Prostate gland (tissue), 2 donors: Measurements from ENCODE around the gene MBNL1. TPM values are rescaled to one million over a fixed set of nuclear protein-coding genes. Genes with fewer than 3 reads are reported as not detected.

Experiments
- DNase-seq: peaks from one replicate; pipeline ENCODE4 v3.0.0-alpha.2; 2019; ENCODE audit warnings: low spot score
- H3K27ac ChIP-seq, 2 donors: fragments of 200-600 bp; sonication (generic); 2 replicates each; pipeline ENCODE4 v1.5.1; 2017 to 2019
- H3K27me3 ChIP-seq: fragments of 200-600 bp; sonication (generic); replicated peaks from 2 replicates; pipeline ENCODE4 v1.5.1; 2019; ENCODE audit not compliant: insufficient read depth
- H3K36me3 ChIP-seq, 2 donors: fragments of 200-600 bp; sonication (generic); 1 replicate in 1 of 2; 2 replicates in 1 of 2; pipeline versions ENCODE4 v1.5.1 to v1.8.1; 2017 to 2019
- H3K4me1 ChIP-seq: fragments of 200-600 bp; sonication (generic); replicated peaks from 2 replicates; pipeline ENCODE4 v1.5.1; 2019
- H3K4me3 ChIP-seq, 2 donors: fragments of 200-600 bp; sonication (generic); 2 replicates each; pipeline ENCODE4 v1.5.1; 2017 to 2019
- H3K9me3 ChIP-seq: fragments of 200-600 bp; sonication (generic); 2 replicates; pipeline ENCODE4 v1.5.1; 2017
- CTCF ChIP-seq, 4 experiments: fragments of 200-600 bp in 2 of 4; fragments of 450-650 bp in 2 of 4; sonication (generic) in 2 of 4; IDR thresholded peaks; 1 replicate in 3 of 4; 2 replicates in 1 of 4; pipeline ENCODE4 v1.5.1; 2016 to 2019; ENCODE audit warnings: antibody characterized with exemption in 4 of 4, mild to moderate bottlenecking in 2 of 4, moderate library complexity in 2 of 4
- POLR2A ChIP-seq: fragments of 450-650 bp; IDR thresholded peaks from one replicate; pipeline ENCODE4 v1.6.1; 2016; ENCODE audit warnings: antibody characterized with exemption, mild to moderate bottlenecking
- POLR2AphosphoS5 ChIP-seq: sonication (generic); formaldehyde crosslinking; IDR thresholded peaks from one replicate; pipeline ENCODE4 v1.6.1; 2017; ENCODE audit warnings: antibody characterized with exemption
- WGBS: methylation state at CpG from one replicate; pipeline ENCODE4 v1.1.5; 2018; 5-methylcytosine and 5-hydroxymethylcytosine counted together
- intact Hi-C: fragments of 100-400 bp; cut with DNase I; formaldehyde crosslinking; loops from one replicate; pipeline ENCODE4 v1.14.2; 2022
- total RNA-seq, 2 donors: library from RNA; depleted of rRNA; stranded (reverse); fragments of >200 nt; gene quantifications; one replicate each; pipeline ENCODE4 v1.1.0, GENCODE V29; 2016

The MBNL1 gene
- total RNA-seq, 2 donors from 2014 or later, result 131 to 226 TPM

- Histone ChIP-seq H3K27me3 (no peaks in the 10 kb centered on the region), H3K27ac (peak overlapping the region in 1 of 2 donors; percentile 27), H3K36me3 (no peaks in the 10 kb centered on the region), H3K4me3 (no peak overlapping the region), H3K9me3 (no peaks in the 10 kb centered on the region), H3K4me1 (no peaks in the 10 kb centered on the region)
- intact Hi-C loops, result no loop called here
- DNase-seq, result no peak
- TF ChIP-seq CTCF (IDR thresholded peaks at IDR 0.05) (no peak), POLR2AphosphoS5 (no peak), POLR2A (no peak)
- WGBS, result 87% methylated on average over 2 of the region's 2 CpGs
These were observed 15.0 kb downstream of the MBNL1 start for GRCh38 chr3:152283492-152284381.

DNA sequence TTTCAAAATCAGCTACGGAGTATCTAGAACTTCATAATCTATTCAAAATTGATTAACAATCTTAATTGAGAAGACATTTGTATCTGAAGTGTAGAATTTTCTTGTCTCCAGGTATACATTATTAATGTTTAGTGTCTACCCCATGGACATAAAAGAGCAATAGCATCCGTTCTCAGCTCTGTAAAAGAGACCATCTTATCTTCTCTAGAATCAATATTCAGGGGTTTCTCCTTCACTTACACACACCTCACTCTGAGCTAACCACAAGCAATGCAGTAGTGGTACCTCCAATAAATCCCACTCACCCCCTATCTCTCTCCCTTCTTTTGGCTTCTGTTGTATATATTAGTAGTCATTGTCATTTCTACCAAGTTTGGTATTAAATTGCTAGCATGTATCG is 16.2 kb downstream of the MBNL1 start:
- no peak for DNase-seq
- no peak overlapping the region for H3K27ac ChIP-seq
- no peaks in the 10 kb centered on the region for H3K27me3 ChIP-seq
- H3K36me3 ChIP-seq, result no peaks in the 10 kb centered on the region
- no peaks in the 10 kb centered on the region for H3K9me3 ChIP-seq
- H3K4me1 ChIP-seq, result no peaks in the 10 kb centered on the region
- WGBS, result 79% methylated on average over 3 of the region's 3 CpGs
- intact Hi-C loops, result no loop called here
- TF ChIP-seq CTCF (IDR thresholded peaks at IDR 0.05) (no peak), POLR2A (no peak), POLR2AphosphoS5 (no peak)
- H3K4me3 ChIP-seq, result no peak overlapping the region

DNA sequence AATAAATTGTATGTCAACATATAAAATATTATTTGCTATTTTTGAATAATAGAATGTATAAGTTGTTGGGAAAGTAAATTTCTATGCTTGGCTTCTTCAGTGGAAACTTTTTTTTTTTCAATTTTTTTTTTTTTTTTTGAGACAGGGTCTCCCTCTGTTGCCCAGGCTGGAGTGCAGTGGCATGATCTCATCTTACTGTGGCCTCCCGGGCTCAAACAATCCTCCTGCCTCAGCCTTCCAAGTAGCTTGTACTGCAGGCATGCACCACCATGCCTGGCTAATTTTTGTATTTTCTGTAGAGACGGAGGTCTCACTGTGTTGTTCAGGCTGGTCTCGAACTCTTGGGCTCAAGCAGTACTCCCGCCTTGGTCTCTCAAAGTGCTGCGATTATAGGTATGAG is 16.8 kb downstream of the MBNL1 start:
- Histone ChIP-seq H3K4me1 (no peaks in the 10 kb centered on the region), H3K27me3 (no peaks in the 10 kb centered on the region), H3K27ac (no peak overlapping the region), H3K9me3 (no peaks in the 10 kb centered on the region), H3K4me3 (no peak overlapping the region), H3K36me3 (no peaks in the 10 kb centered on the region)
- no peak for DNase-seq
- TF ChIP-seq POLR2AphosphoS5 (no peak), CTCF (IDR thresholded peaks at IDR 0.05) (no peak), POLR2A (no peak)
- intact Hi-C loops, result no loop called here
- 95% methylated on average over 5 of the region's 5 CpGs for WGBS

GRCh38 chr3:152287898-152288576 is 19.3 kb downstream of the MBNL1 start:
- Histone ChIP-seq H3K4me1 (no peaks in the 10 kb centered on the region), H3K36me3 (no peaks in the 10 kb centered on the region), H3K27ac (no peak overlapping the region), H3K4me3 (no peak overlapping the region), H3K9me3 (no peaks in the 10 kb centered on the region), H3K27me3 (no peaks in the 10 kb centered on the region)
- no peak for DNase-seq
- WGBS, result 77% methylated on average over 6 of the region's 6 CpGs
- intact Hi-C loops, result no loop called here
- no peak for TF ChIP-seq POLR2AphosphoS5
- TF ChIP-seq POLR2A, result no peak
- no peak for TF ChIP-seq CTCF (IDR thresholded peaks at IDR 0.05)
